Lower leg skin (tissue), 3 donors: ENCODE measurements around the gene NT5DC3.

Experiments used
- CTCF ChIP-seq, 3 donors: fragments of 450-650 bp; IDR thresholded peaks; one replicate each; pipeline ENCODE4 v1.5.1; 2016; ENCODE audit warnings: antibody characterized with exemption in 3 of 3, mild to moderate bottlenecking in 3 of 3, moderate library complexity in 2 of 3
- POLR2A ChIP-seq, 2 donors: fragments of 450-650 bp; IDR thresholded peaks; one replicate each; pipeline ENCODE4 v1.6.1; 2016 to 2017; ENCODE audit warnings: antibody characterized with exemption in 2 of 2, mild to moderate bottlenecking in 1 of 2, moderate library complexity in 1 of 2

GRCh38 chr12:103756443-103756842 is 84.6 kb downstream of the NT5DC3 start:
- TF ChIP-seq CTCF (IDR thresholded peaks at IDR 0.05) (no peak), POLR2A (IDR thresholded peaks at IDR 0.05) (no peak)
